Mucosa of rectum (tissue), 2 donors: ENCODE measurements around the gene CTNNBL1.

Experiments
- H3K27ac ChIP-seq, 2 donors: one replicate each; pipeline ENCODE4 v1.7.0; 2013; ENCODE audit warnings: inconsistent platforms in 2 of 2, low read depth in 2 of 2, low read length in 2 of 2
- H3K27me3 ChIP-seq, 2 donors: one replicate each; pipeline ENCODE4 v1.7.0; 2013; ENCODE audit warnings: low read length in 2 of 2; ENCODE audit not compliant: control insufficient read depth in 2 of 2, insufficient read depth in 2 of 2
- H3K36me3 ChIP-seq, 2 donors: one replicate each; pipeline ENCODE4 v1.7.0; 2013; ENCODE audit warnings: low read length in 2 of 2; ENCODE audit not compliant: control insufficient read depth in 2 of 2, insufficient read depth in 2 of 2
- H3K4me1 ChIP-seq, 2 donors: one replicate each; pipeline ENCODE4 v1.7.0; 2013; ENCODE audit warnings: low read length in 2 of 2, mild to moderate bottlenecking in 1 of 2; ENCODE audit not compliant: control insufficient read depth in 2 of 2, insufficient read depth in 2 of 2
- H3K4me3 ChIP-seq, 2 donors: one replicate each; pipeline ENCODE4 v1.7.0; 2013; ENCODE audit warnings: low read length in 2 of 2
- H3K9ac ChIP-seq, 2 donors: one replicate each; pipeline ENCODE4 v1.7.0; 2013; ENCODE audit warnings: low read length in 2 of 2, low read depth in 1 of 2, mild to moderate bottlenecking in 1 of 2
- H3K9me3 ChIP-seq, 2 donors: one replicate each; pipeline ENCODE4 v1.7.0; 2013; ENCODE audit warnings: low read length in 2 of 2; ENCODE audit not compliant: control insufficient read depth in 2 of 2
- donor health status: healthy.
- donor health status: Normal muscosa, but diverticular disease.

The CTNNBL1 gene

DNA sequence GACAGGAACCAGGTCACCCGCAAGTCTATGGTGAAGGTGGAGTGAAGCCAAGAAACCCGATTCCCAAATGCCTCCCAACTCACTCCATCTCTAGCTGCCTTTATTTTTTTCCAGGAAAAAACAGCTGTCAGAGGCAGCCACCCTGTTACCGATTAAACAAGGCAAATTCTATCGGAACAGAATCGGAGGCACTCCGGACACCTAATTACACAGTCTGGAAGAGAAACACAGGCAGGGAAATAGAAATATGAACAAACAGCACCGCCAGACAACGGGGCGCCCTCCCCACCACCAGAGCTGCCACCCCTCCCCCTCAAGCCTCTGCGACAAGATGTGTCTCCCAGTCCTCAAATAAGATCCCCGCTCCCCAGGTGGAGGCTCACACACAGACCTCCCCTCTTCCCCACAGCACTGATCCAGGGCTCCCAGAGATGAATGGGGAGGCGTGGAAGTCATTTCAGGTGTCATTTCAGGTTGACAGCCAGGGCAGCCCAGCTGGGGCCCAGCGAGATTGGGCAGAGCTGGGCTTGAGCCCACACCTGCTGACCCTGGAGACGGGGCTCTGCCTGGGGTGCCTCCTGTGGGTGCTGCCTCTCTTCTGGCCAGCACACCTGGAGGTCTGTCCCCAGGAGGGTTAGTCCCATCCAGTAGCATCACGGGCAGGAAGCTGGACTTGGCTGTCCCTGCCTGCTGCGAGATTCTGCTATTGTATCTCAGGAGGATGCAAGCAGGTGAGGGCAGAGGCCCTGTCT lies 189.3 kb downstream of the CTNNBL1 start:
- Histone ChIP-seq H3K9ac (no peak overlapping the region), H3K4me3 (no peak overlapping the region), H3K27me3 (no peaks in the 10 kb centered on the region), H3K27ac (no peak overlapping the region), H3K9me3 (no peaks in the 10 kb centered on the region), H3K4me1 (no peaks in the 10 kb centered on the region), H3K36me3 (no peaks in the 10 kb centered on the region)

- Histone ChIP-seq H3K27me3 (no peaks in the 10 kb centered on the region), H3K36me3 (no peaks in the 10 kb centered on the region), H3K9me3 (no peaks in the 10 kb centered on the region), H3K4me3 (no peak overlapping the region), H3K27ac (no peak overlapping the region), H3K9ac (no peak overlapping the region), H3K4me1 (no peaks in the 10 kb centered on the region)
Measured at GRCh38 chr20:37885042-37885441, 191.2 kb downstream of the CTNNBL1 start.

GRCh38 chr20:37885593-37886503 lies 192.0 kb downstream of the CTNNBL1 start:
- H3K36me3 ChIP-seq: no peaks in the 10 kb centered on the region
- H3K27me3 ChIP-seq: no peaks in the 10 kb centered on the region
- H3K4me3 ChIP-seq: no peak overlapping the region
- no peaks in the 10 kb centered on the region for H3K4me1 ChIP-seq
- H3K9me3 ChIP-seq: no peaks in the 10 kb centered on the region
- no peak overlapping the region for H3K9ac ChIP-seq
- H3K27ac ChIP-seq: no peak overlapping the region

DNA sequence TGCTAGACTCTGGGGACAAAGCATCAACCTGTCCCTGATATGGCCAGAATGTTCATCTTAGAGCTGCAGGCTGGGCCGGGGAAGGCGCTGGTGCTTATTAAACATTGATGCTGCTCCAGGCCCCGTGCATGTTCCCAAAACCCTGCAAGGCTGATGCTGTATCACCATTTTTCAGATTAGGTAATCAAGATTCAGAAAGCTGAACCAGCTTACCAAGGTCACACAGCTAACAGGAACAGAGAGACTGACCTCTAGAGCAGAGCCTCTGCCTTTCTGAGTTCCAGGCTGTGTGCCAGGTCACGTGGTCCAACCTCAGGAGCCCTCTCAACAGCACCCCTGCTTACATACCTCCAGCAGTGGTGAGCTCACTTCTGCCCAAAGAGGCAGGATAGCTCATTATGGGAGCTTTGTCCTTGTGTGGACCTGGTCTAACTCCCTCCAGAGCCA lies 193.0 kb downstream of the CTNNBL1 start:
- H3K9ac ChIP-seq: no peak overlapping the region
- H3K9me3 ChIP-seq: no peaks in the 10 kb centered on the region
- H3K27me3 ChIP-seq: no peaks in the 10 kb centered on the region
- H3K4me3 ChIP-seq: no peak overlapping the region
- H3K27ac ChIP-seq: no peak overlapping the region
- no peaks in the 10 kb centered on the region for H3K4me1 ChIP-seq
- no peaks in the 10 kb centered on the region for H3K36me3 ChIP-seq

GRCh38 chr20:37888641-37889040 lies 194.8 kb downstream of the CTNNBL1 start:
- Histone ChIP-seq H3K4me3 (no peak overlapping the region), H3K4me1 (no peaks in the 10 kb centered on the region), H3K27me3 (no peaks in the 10 kb centered on the region), H3K36me3 (no peaks in the 10 kb centered on the region), H3K9ac (no peak overlapping the region), H3K27ac (no peak overlapping the region), H3K9me3 (no peaks in the 10 kb centered on the region)

- no peaks in the 10 kb centered on the region for H3K4me1 ChIP-seq
- no peaks in the 10 kb centered on the region for H3K9me3 ChIP-seq
- no peak overlapping the region for H3K27ac ChIP-seq
- no peaks in the 10 kb centered on the region for H3K36me3 ChIP-seq
- H3K27me3 ChIP-seq: no peaks in the 10 kb centered on the region
- H3K4me3 ChIP-seq: no peak overlapping the region
- H3K9ac ChIP-seq: no peak overlapping the region
Measured at GRCh38 chr20:37890108-37890507, 196.3 kb downstream of the CTNNBL1 start.

GRCh38 chr20:37890643-37891042 lies 196.8 kb downstream of the CTNNBL1 start:
- Histone ChIP-seq H3K27me3 (no peaks in the 10 kb centered on the region), H3K9ac (no peak overlapping the region), H3K4me1 (no peaks in the 10 kb centered on the region), H3K9me3 (no peaks in the 10 kb centered on the region), H3K27ac (no peak overlapping the region), H3K4me3 (no peak overlapping the region), H3K36me3 (no peaks in the 10 kb centered on the region)

GRCh38 chr20:37892001-37892400 lies 198.2 kb downstream of the CTNNBL1 start:
- Histone ChIP-seq H3K27me3 (no peaks in the 10 kb centered on the region), H3K9me3 (no peaks in the 10 kb centered on the region)

GRCh38 chr20:37893566-37894241 lies 199.9 kb downstream of the CTNNBL1 start:
- Histone ChIP-seq H3K4me3 (no peak overlapping the region), H3K27ac (no peak overlapping the region), H3K9me3 (no peaks in the 10 kb centered on the region), H3K27me3 (no peaks in the 10 kb centered on the region), H3K4me1 (no peaks in the 10 kb centered on the region), H3K36me3 (no peaks in the 10 kb centered on the region), H3K9ac (no peak overlapping the region)

More at GRCh38 chr20:37892001-37892400, 198.2 kb downstream of the CTNNBL1 start:
- no peaks in the 10 kb centered on the region for H3K4me1 ChIP-seq
- H3K27ac ChIP-seq: no peak overlapping the region
- H3K9ac ChIP-seq: no peak overlapping the region
- no peak overlapping the region for H3K4me3 ChIP-seq
- no peaks in the 10 kb centered on the region for H3K36me3 ChIP-seq

- H3K9ac ChIP-seq: no peak overlapping the region
- H3K36me3 ChIP-seq: no peaks in the 10 kb centered on the region
- no peaks in the 10 kb centered on the region for H3K9me3 ChIP-seq
- no peak overlapping the region for H3K27ac ChIP-seq
- no peak overlapping the region for H3K4me3 ChIP-seq
- H3K27me3 ChIP-seq: peaks cover 0 to 5% of the 10 kb centered on the region in 2 donors
- no peaks in the 10 kb centered on the region for H3K4me1 ChIP-seq
Measured at GRCh38 chr20:37894454-37894853, 200.6 kb downstream of the CTNNBL1 start.
